Endothelial cell of umbilical vein (primary cell): Measurements from ENCODE around the gene LCN15. TPM values are rescaled to one million over a fixed set of nuclear protein-coding genes. Genes with fewer than 3 reads are reported as not detected.

ENCODE experiments used
- BruUV-seq: library from RNA; stranded (reverse); fragments of 400-500 nt; replicated peaks from 2 replicates; lab custom pipeline; 2021; lab: Mats Ljungman, UMichigan
- CTCF ChIA-PET: fragments of 300-600, 350-600 bp; sonication (Branson Sonifier 250); formaldehyde crosslinking; loops from one replicate; lab custom pipeline; 2021; ENCODE audit warnings: antibody characterized with exemption, inconsistent platforms; lab: Charles Lee
- POLR2A ChIA-PET: fragments of 300-600, 350-600 bp; sonication (Branson Sonifier 250); formaldehyde crosslinking; loops from one replicate; lab custom pipeline; 2021; ENCODE audit warnings: antibody characterized with exemption, inconsistent platforms; lab: Charles Lee
- DNase-seq: peaks from one replicate; pipeline ENCODE4 v3.0.0-alpha.2; 2011; ENCODE audit warnings: low read depth, low spot score
- FAIRE-seq: peaks from 2 replicates; lab custom pipeline; 2011; peaks lifted over from hg19 to GRCh38; lab: Jason Lieb, UNC
- H2AFZ ChIP-seq: 2 replicates; pipeline ENCODE4 v1.6.0; 2012; ENCODE audit warnings: low read depth, low read length, control low read depth, inconsistent platforms
- H3K27ac ChIP-seq: 2 replicates; pipeline ENCODE4 v1.5.1; 2011; ENCODE audit warnings: low read depth, mild to moderate bottlenecking, control low read depth, low read length, moderate library complexity; ENCODE audit not compliant: insufficient read depth
- H3K27me3 ChIP-seq, 2 experiments: 2 replicates each; pipeline versions ENCODE4 v1.6.0 to v1.6.1; 2011; ENCODE audit warnings: low read length in 2 of 2, mixed read lengths in 1 of 2; ENCODE audit not compliant: control insufficient read depth in 2 of 2, insufficient read depth in 2 of 2
- H3K36me3 ChIP-seq, 2 experiments: 2 replicates in 1 of 2; 3 replicates in 1 of 2; pipeline ENCODE4 v1.5.1; 2011; ENCODE audit warnings: low read length in 2 of 2, mild to moderate bottlenecking in 1 of 2, moderate library complexity in 1 of 2; ENCODE audit not compliant: control insufficient read depth in 2 of 2, insufficient read depth in 2 of 2; ENCODE audit errors: extremely low read depth in 1 of 2
- H3K4me1 ChIP-seq: 3 replicates; pipeline ENCODE4 v1.5.1; 2011; ENCODE audit warnings: mild to moderate bottlenecking, low read length; ENCODE audit not compliant: control insufficient read depth, insufficient read depth; ENCODE audit errors: extremely low read depth
- H3K4me2 ChIP-seq: 2 replicates; pipeline ENCODE4 v1.6.1; 2011; ENCODE audit warnings: low read length, control low read depth, mixed read lengths; ENCODE audit not compliant: insufficient read depth
- H3K4me3 ChIP-seq, 3 experiments: fragments of 200-600 bp in 1 of 3; sonication (generic), shearing (Covaris generic) in 1 of 3; replicated peaks in 1 of 3; 2 replicates each; pipeline ENCODE4 v1.5.1; 2011 to 2016; ENCODE audit warnings: control low read depth in 3 of 3, low read length in 3 of 3, mild to moderate bottlenecking in 2 of 3, inconsistent platforms in 1 of 3, low read depth in 1 of 3, moderate library complexity in 1 of 3; ENCODE audit not compliant: insufficient read depth in 1 of 3
- H3K79me2 ChIP-seq: 2 replicates; pipeline ENCODE4 v1.6.0; 2012; ENCODE audit warnings: low read length, inconsistent platforms; ENCODE audit not compliant: control insufficient read depth, insufficient read depth
- H3K9ac ChIP-seq: replicated peaks from 2 replicates; pipeline ENCODE3; 2011; ENCODE audit warnings: low read length, control low read depth; ENCODE audit not compliant: insufficient read depth; ENCODE audit errors: extremely low read depth
- H3K9me1 ChIP-seq: replicated peaks from 3 replicates; pipeline ENCODE4 v1.6.0; 2011; ENCODE audit warnings: mild to moderate bottlenecking, low read length; ENCODE audit not compliant: control insufficient read depth, insufficient read depth; ENCODE audit errors: extremely low read depth
- H3K9me3 ChIP-seq: replicated peaks from 2 replicates; pipeline ENCODE4 v1.5.1; 2012; ENCODE audit warnings: low read length, inconsistent platforms; ENCODE audit not compliant: control insufficient read depth, insufficient read depth
- H4K20me1 ChIP-seq: replicated peaks from 2 replicates; pipeline ENCODE3; 2011; ENCODE audit warnings: mild to moderate bottlenecking, low read length; ENCODE audit not compliant: control insufficient read depth, insufficient read depth; ENCODE audit errors: extremely low read depth
- CTCF ChIP-seq, 2 donors: IDR thresholded peaks; 1 replicate in 1 of 2; 2 replicates in 1 of 2; pipeline ENCODE4 v1.5.1; 2011; ENCODE audit warnings: low read length in 2 of 2, mild to moderate bottlenecking in 2 of 2, moderate library complexity in 2 of 2, control low read depth in 1 of 2, inconsistent platforms in 1 of 2, low read depth in 1 of 2; ENCODE audit not compliant: insufficient read depth in 1 of 2; ENCODE audit errors: extremely low read depth in 1 of 2
- EZH2 ChIP-seq: IDR thresholded peaks from 2 replicates; pipeline ENCODE4 v1.6.1; 2012; ENCODE audit warnings: borderline replicate concordance, low read depth, mild to moderate bottlenecking, moderate library complexity, low read length, inconsistent platforms; ENCODE audit not compliant: severe bottlenecking
- FOS ChIP-seq: IDR thresholded peaks from 2 replicates; pipeline ENCODE4 v1.6.1; 2011; ENCODE audit warnings: mild to moderate bottlenecking, low read length, moderate library complexity, borderline replicate concordance; ENCODE audit not compliant: insufficient read depth
- GATA2 ChIP-seq: IDR thresholded peaks from 2 replicates; pipeline ENCODE4 v1.7.0; 2011; ENCODE audit warnings: low read depth, mild to moderate bottlenecking, moderate library complexity, mixed read lengths, low read length; ENCODE audit not compliant: insufficient read length, insufficient read depth
- JUN ChIP-seq: IDR thresholded peaks from 2 replicates; pipeline ENCODE4 v1.6.1; 2011; ENCODE audit warnings: borderline replicate concordance, low read depth; ENCODE audit not compliant: insufficient read length, insufficient read depth
- MAX ChIP-seq: IDR thresholded peaks from 2 replicates; pipeline ENCODE4 v1.6.1; 2011; ENCODE audit not compliant: insufficient read depth, insufficient read length
- MYC ChIP-seq: IDR thresholded peaks from one replicate; pipeline ENCODE4 v1.6.1; 2011; ENCODE audit warnings: mild to moderate bottlenecking, low read depth, low read length
- POLR2A ChIP-seq: IDR thresholded peaks from 2 replicates; pipeline ENCODE4 v1.6.1; 2012; ENCODE audit warnings: low read depth, mild to moderate bottlenecking, control low read depth, low read length
- POLR2AphosphoS5 ChIP-seq: IDR thresholded peaks from 2 replicates; pipeline ENCODE4 v1.6.1; 2012; ENCODE audit warnings: low read depth, mild to moderate bottlenecking, control low read depth, low read length, moderate library complexity; ENCODE audit not compliant: insufficient read depth
- dilution Hi-C: fragments of 300-500 bp; cut with MboI; formaldehyde crosslinking; loops from one replicate; pipeline ENCODE4 v1.15.0; 2019; ENCODE audit warnings: low sequenced_read_pairs; ENCODE audit not compliant: extremely low pct_ligation_motif_present
- intact Hi-C: fragments of 100-400 bp; cut with micrococcal nuclease; formaldehyde crosslinking; loops from one replicate; pipeline ENCODE4 v1.10.0; 2022
- polyA plus RNA-seq, 4 experiments: library from polyadenylated mRNA; depleted of rRNA in 3 of 4; stranded (reverse) in 3 of 4; unstranded in 1 of 4; fragments of >200 nt; gene quantifications; 2 replicates each; pipeline versions ENCODE4 v1.2.1 to v1.2.3, GENCODE V29; 2011 to 2012; ENCODE audit warnings: missing spikeins in 1 of 4
- total RNA-seq: library from RNA; stranded (reverse); gene quantifications from 2 replicates; pipeline ENCODE4 v1.2.3, GENCODE V29; 2021

LCN15 gene
- total and polyA plus RNA-seq, 2 donors (not counting 3 experiments of a cell fraction or from before 2014, with no cell fraction given): not detected

- H3K27ac ChIP-seq: no peak overlapping the region
- peaks cover 7% of the 10 kb centered on the region for H3K4me1 ChIP-seq
- H3K79me2 ChIP-seq: peaks cover 1% of the 10 kb centered on the region
- no peak for FAIRE-seq
- POLR2A ChIA-PET: no interaction called here
- H3K9me3 ChIP-seq: no peaks in the 10 kb centered on the region
- dilution Hi-C loops (no loop called here), intact Hi-C loops (loop anchor here (5.0 kb wide), 3 partner anchors 53 to 93 kb away; partner anchors contain the start of genes PHPT1 and TRAF2)
- peaks cover 17 to 18% of the 10 kb centered on the region in 2 experiments for H3K27me3 ChIP-seq
- no peaks in the 10 kb centered on the region for H4K20me1 ChIP-seq
- no peak overlapping the region for H2AFZ ChIP-seq
- TF ChIP-seq FOS (no peak), JUN (no peak), MAX (no peak), MYC (no peak), GATA2 (no peak), POLR2A (no peak), POLR2AphosphoS5 (no peak), EZH2 (no peak), CTCF (IDR thresholded peaks at IDR 0.05; ENCODE audit: extremely low read depth in 1 of 2, insufficient read depth in 1 of 2, low read depth in 1 of 2, low read length in 2 of 2) (no peak)
- no peaks in the 10 kb centered on the region for H3K9me1 ChIP-seq
- no peak overlapping the region for H3K4me3 ChIP-seq
- CTCF ChIA-PET: interaction anchor here (1.2 to 1.7 kb wide), 5 partner anchors 12 to 269 kb away, joined by 3 to 7 read pairs (median 4); partner anchors contain the start of gene AJM1
- BruUV-seq: no TSS peak
- peaks cover 0 to 2% of the 10 kb centered on the region in 2 experiments for H3K36me3 ChIP-seq
- no peak overlapping the region for H3K9ac ChIP-seq
- H3K4me2 ChIP-seq: no peak overlapping the region
- DNase-seq: no peak
Observed at GRCh38 chr9:136794281-136794999, 30.1 kb upstream of the LCN15 start.
